Stimulated activated CD8-positive, alpha-beta memory T cell treated with anti-CD3 and anti-CD28 coated beads, Interleukin-7, amount 100 ng/mL, for 24 hours (primary cell): ENCODE data around the gene NUP98.

Experiments
- DNase-seq: peaks from one replicate; pipeline ENCODE4 v3.0.0-alpha.2; 2020; ENCODE audit warnings: low read depth

NUP98 gene

GRCh38 chr11:3641191-3641590, 156.2 kb downstream of the NUP98 start:
- DNase-seq: no peak

- DNase-seq: no peak
Observed at GRCh38 chr11:3639841-3640240, 157.5 kb downstream of the NUP98 start.

GRCh38 chr11:3638513-3638912, 158.8 kb downstream of the NUP98 start:
- DNase-seq: no peak

GRCh38 chr11:3637201-3637600, 160.2 kb downstream of the NUP98 start:
- DNase-seq: no peak

GRCh38 chr11:3635641-3636375, 161.5 kb downstream of the NUP98 start:
- DNase-seq: no peak

GRCh38 chr11:3632070-3632660, 165.2 kb downstream of the NUP98 start:
- DNase-seq: no peak

- no peak for DNase-seq
Observed at GRCh38 chr11:3631331-3631730, 166.0 kb downstream of the NUP98 start.

GRCh38 chr11:3627291-3627690, 170.1 kb downstream of the NUP98 start:
- DNase-seq: no peak

- no peak for DNase-seq
Observed at GRCh38 chr11:3626250-3626960, 170.9 kb downstream of the NUP98 start.
